Pons (tissue), 1 donor: ENCODE results near the gene KRTAP4-1.
A peak's percentile ranks its signal among the peaks of the same experiment; 100 is the strongest.
"Not testable (repeated sequence)": the region's sequence is repeated elsewhere in the genome, so short reads cannot be mapped to it uniquely, and the experiment has no call there.

Experiments used
- DNase-seq: peaks from one replicate; pipeline ENCODE4 v3.0.0-alpha.2; 2016; ENCODE audit warnings: low spot score

KRTAP4-1 gene

GRCh38 chr17:41171886-41172285 lies 12.8 kb downstream of the KRTAP4-1 start:
- DNase-seq = no peak

GRCh38 chr17:41168121-41168520 lies 16.6 kb downstream of the KRTAP4-1 start, which contains the start of gene KRTAP4-3:
KRTAP4-3 (minus strand) TSS chr17:41168221; CDS start chr17:41168172, 49 bp downstream.
- DNase-seq = no peak

- no peak for DNase-seq
Observed at GRCh38 chr17:41167561-41167960, 17.1 kb downstream of the KRTAP4-1 start.

GRCh38 chr17:41163828-41164227 lies 20.9 kb downstream of the KRTAP4-1 start:
- DNase-seq = no peak

DNA sequence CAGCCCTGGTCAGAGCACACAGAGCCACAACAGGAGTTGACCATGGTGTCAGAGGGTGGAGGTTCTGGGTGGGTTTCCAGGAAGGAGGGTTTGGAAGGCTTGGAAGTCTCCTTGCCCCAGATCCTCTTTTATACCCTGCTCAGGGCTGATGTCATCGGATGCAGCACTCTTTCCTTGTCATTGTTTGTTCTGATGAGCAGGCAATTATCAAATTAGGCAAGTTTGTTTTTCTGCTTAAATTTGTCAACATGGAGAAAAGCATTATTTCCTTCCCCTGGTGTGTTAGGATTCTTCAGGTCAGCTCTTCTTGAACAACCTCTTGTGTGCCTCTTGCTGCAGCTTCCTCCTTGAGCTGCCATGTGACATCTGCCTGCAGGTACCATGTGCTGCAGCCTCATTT lies 24.1 kb downstream of the KRTAP4-1 start, which contains the start of gene KRTAP4-4:
Gene KRTAP4-4 (minus strand): TSS at position 101 of the 400 bp plus-strand sequence. CDS start 57 bp downstream, at position 44.
- no peak for DNase-seq

DNA sequence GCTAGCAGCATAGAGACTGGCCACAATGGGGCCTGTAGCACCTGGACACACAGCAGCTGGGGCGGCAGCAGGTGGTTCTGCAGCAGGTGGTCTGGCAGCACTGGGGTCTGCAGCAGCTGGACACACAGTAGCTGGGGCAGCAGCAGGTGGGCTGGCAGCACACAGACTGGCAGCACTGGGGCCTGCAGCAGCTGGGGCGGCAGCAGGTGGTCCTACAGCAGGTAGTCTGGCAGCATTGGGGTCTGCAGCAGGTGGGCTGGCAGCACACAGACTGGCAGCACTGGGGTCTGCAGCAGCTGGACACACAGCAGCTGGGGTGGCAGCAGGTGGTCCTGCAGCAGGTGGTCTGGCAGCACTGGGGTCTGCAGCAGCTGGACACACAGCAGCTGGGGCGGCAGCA lies 24.5 kb downstream of the KRTAP4-1 start:
- not testable (repeated sequence) for DNase-seq

- DNase-seq = peak; percentile 70
Observed at GRCh38 chr17:41153856-41154255, 30.9 kb downstream of the KRTAP4-1 start.

GRCh38 chr17:41151525-41151924 lies 33.2 kb downstream of the KRTAP4-1 start:
- no peak for DNase-seq

- no peak for DNase-seq
Observed at GRCh38 chr17:41150026-41150425, 34.7 kb downstream of the KRTAP4-1 start.

DNA sequence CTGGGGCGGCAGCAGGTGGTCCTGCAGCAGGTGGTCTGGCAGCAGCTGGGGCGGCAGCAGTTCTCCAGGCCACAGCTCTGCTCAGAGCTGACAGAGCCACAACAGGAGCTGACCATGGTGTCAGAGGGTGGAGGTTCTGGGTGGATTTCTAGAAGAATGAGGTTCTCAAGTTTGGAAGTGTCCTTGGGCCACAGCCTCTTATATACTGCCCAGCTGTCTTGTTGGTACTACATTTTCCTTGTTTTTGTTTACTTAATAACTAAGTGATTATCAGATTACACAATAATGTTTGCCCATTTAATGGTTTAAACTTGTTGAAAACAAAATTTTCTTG lies 35.1 kb downstream of the KRTAP4-1 start, which contains the start of gene KRTAP4-5:
Gene KRTAP4-5 (minus strand): TSS at position 174 of the 334 bp plus-strand sequence. CDS start 58 bp downstream, at position 116.
- DNase-seq = no peak

- DNase-seq = not testable (repeated sequence)
Observed at GRCh38 chr17:41148971-41149651, 35.6 kb downstream of the KRTAP4-1 start.

DNA sequence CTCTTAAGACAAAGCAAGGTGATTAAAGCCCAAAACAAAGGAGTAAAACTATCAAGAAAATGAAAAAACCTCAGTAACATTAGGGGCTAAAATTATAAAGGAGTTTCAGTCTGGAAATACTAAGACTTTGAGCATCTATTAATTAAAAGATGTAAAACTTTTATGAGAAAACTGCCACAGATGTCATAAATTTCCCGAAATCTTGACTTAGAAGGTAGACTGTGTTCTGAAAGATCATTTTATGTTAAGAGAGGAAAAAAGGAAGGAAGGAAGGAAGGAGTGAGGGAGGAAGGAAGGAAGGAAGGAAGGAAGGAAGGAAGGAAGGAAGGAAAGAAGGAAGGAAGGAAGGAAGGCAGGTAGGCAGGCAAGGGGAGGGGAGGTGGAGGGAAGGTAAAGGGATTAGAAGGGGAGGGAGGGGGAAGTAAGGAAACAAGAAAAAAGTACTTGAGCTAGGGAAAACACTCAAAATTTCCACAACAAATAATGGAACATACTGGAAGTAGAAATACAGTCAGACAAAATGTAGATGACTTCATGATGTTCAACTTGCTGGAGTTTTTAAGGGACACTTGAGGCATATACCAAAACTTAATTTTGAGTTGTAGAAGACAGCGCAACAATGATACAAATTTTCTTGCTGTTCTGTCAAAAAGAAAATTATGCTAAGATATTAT lies 37.0 kb downstream of the KRTAP4-1 start:
- no peak for DNase-seq

GRCh38 chr17:41145261-41145660 lies 39.5 kb downstream of the KRTAP4-1 start:
- DNase-seq = no peak

DNA sequence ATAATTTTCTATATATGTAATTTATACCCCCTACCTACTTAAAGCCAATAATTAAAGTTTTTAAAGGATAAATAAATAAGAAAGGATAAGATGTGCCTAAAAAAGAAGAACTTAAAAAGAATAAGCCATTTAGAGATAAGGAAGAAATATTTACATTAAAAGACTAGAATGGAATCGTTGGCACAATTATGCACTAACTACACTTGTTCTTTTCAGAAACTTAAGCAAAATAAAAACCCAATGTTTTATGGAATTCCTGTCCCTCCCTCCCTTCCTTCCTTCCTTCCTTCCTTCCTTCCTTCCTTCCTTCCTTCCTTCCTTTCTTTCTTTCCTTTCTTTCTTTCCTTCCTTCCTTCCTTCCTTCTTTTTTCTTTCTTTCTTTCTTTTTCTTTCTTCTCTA lies 39.9 kb downstream of the KRTAP4-1 start:
- DNase-seq = no peak

GRCh38 chr17:41141361-41141760 lies 43.4 kb downstream of the KRTAP4-1 start:
- no peak for DNase-seq

DNA sequence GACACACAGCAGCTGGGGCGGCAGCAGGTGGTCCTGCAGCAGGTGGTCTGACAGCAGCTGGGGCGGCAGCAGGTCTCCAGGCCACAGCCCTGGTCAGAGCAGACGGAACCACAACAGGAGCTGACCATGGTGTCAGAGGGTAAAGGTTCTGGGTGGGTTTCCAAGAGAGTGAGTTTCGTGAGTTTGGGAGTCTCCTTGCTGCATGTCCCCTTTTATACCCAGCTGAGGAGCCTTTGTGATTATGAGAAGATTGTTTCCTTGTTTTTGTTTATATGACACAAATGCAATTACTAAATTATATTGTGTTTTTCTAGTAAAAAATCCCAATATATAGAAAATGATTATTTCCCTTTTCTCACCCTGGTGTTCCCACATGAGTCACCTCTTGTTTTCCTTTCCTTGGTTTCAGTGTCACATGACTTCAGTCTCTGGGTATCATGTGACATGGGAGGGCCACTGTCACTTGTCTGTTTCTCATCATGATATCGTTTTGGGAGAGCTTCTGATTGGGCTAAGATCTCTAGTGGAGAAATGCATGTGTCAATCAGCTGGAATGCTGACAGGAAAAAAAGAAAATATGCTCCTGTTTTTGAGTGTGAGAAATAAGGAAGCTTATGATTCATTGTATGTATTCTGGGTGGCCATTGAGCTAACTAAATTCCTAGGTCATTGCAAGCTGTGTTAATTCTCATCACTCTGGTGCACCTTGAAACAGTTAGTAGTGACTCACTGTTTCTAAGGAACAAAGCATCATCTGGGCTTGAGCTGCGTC lies 44.2 kb downstream of the KRTAP4-1 start, which contains the start of gene KRTAP4-6:
Gene KRTAP4-6 (minus strand): TSS at position 185 of the 772 bp plus-strand sequence. CDS start 57 bp downstream, at position 128.
- DNase-seq = no peak

- DNase-seq = not testable (repeated sequence)
Observed at GRCh38 chr17:41139865-41140264, 44.8 kb downstream of the KRTAP4-1 start.
